Neural progenitor cell (in vitro differentiated cells): ENCODE data around the gene SPATA9. TPM values are rescaled to one million over a fixed set of nuclear protein-coding genes. Genes with fewer than 3 reads are reported as not detected.

Experiments used
- DNase-seq: peaks from one replicate; pipeline ENCODE4 v3.0.0-alpha.2; 2016; ENCODE audit warnings: low spot score
- H2AFZ ChIP-seq: fragments of 200-600 bp; sonication (generic); replicated peaks from 2 replicates; pipeline ENCODE4 v1.6.1; 2016; ENCODE audit warnings: antibody characterized with exemption
- H3F3A ChIP-seq: fragments of 200-600 bp; sonication (generic); 2 replicates; pipeline ENCODE4 v1.6.1; 2016; ENCODE audit warnings: antibody characterized with exemption, low read depth
- H3K27ac ChIP-seq: fragments of 200-600 bp; sonication (generic); 2 replicates; pipeline ENCODE4 v1.5.1; 2016; ENCODE audit warnings: mild to moderate bottlenecking
- H3K27me3 ChIP-seq: fragments of 200-600 bp; sonication (generic); 2 replicates; pipeline ENCODE4 v1.6.1; 2016; ENCODE audit warnings: mild to moderate bottlenecking, moderate library complexity
- H3K36me3 ChIP-seq: fragments of 200-600 bp; sonication (generic); 2 replicates; pipeline ENCODE4 v1.5.1; 2016
- H3K4me1 ChIP-seq: fragments of 200-600 bp; sonication (generic); 2 replicates; pipeline ENCODE4 v1.6.1; 2016; ENCODE audit warnings: mixed run types
- H3K4me2 ChIP-seq: fragments of 200-600 bp; sonication (generic); 2 replicates; pipeline ENCODE4 v1.6.1; 2016
- H3K4me3 ChIP-seq: fragments of 200-600 bp; sonication (generic); 2 replicates; pipeline ENCODE4 v1.5.1; 2016
- H3K79me2 ChIP-seq: fragments of 200-600 bp; sonication (generic); 2 replicates; pipeline ENCODE4 v1.6.1; 2016; ENCODE audit warnings: low read depth
- H3K9ac ChIP-seq: fragments of 200-600 bp; sonication (generic); 2 replicates; pipeline ENCODE4 v1.6.1; 2016
- H3K9me3 ChIP-seq: fragments of 200-600 bp; sonication (generic); 2 replicates; pipeline ENCODE4 v1.5.1; 2016; ENCODE audit warnings: low read depth
- H4K20me1 ChIP-seq: fragments of 200-600 bp; sonication (generic); 2 replicates; pipeline ENCODE4 v1.6.1; 2016; ENCODE audit warnings: low read depth
- H3K27ac Mint-ChIP-seq: 3 replicates; pipeline ENCODE4 v1.8.0; 2021; ENCODE audit warnings: mixed read lengths
- H3K27me3 Mint-ChIP-seq: 2 replicates; pipeline ENCODE4 v1.8.0; 2022; ENCODE audit warnings: low read depth, mild to moderate bottlenecking, inconsistent platforms, moderate library complexity, mixed read lengths; ENCODE audit not compliant: insufficient read depth
- H3K36me3 Mint-ChIP-seq: 3 replicates; pipeline ENCODE4 v1.8.0; 2021; ENCODE audit warnings: mixed read lengths
- H3K4me1 Mint-ChIP-seq: 3 replicates; pipeline ENCODE4 v1.8.0; 2021; ENCODE audit warnings: mixed read lengths
- H3K4me3 Mint-ChIP-seq: 3 replicates; pipeline ENCODE4 v1.8.0; 2021; ENCODE audit warnings: mild to moderate bottlenecking, moderate library complexity, mixed read lengths
- H3K9me3 Mint-ChIP-seq: 3 replicates; pipeline ENCODE4 v1.8.0; 2020; ENCODE audit warnings: mixed read lengths
- CTCF ChIP-seq: fragments of 200-600 bp; sonication (generic); IDR thresholded peaks from 2 replicates; pipeline ENCODE4 v1.5.1; 2017; ENCODE audit warnings: antibody characterized with exemption, mild to moderate bottlenecking
- EZH2 ChIP-seq: fragments of 200-600 bp; sonication (generic); IDR thresholded peaks from 2 replicates; pipeline ENCODE4 v1.6.1; 2017; ENCODE audit warnings: antibody characterized with exemption, mild to moderate bottlenecking, moderate library complexity
- EZH2phosphoT487 ChIP-seq: fragments of 200-600 bp; sonication (generic); IDR thresholded peaks from 2 replicates; pipeline ENCODE4 v1.6.1; 2017; ENCODE audit warnings: antibody characterized with exemption
- total RNA-seq: library from RNA; depleted of rRNA; stranded (reverse); fragments of >200 nt; gene quantifications from 2 replicates; pipeline ENCODE4 v1.2.3, GENCODE V29; 2015; ENCODE audit warnings: low replicate concordance

The SPATA9 gene
- total RNA-seq, 1 donor from 2014 or later = not detected

- no peaks in the 10 kb centered on the region for H3K36me3 ChIP-seq
- H3K4me1 ChIP-seq = no peaks in the 10 kb centered on the region
- H3K4me2 ChIP-seq = no peak overlapping the region
- Mint-ChIP-seq H3K36me3 (no peaks in the 10 kb centered on the region), H3K4me1 (peaks cover 6% of the 10 kb centered on the region), H3K4me3 (no peak overlapping the region), H3K27ac (no peak overlapping the region), H3K9me3 (no peaks in the 10 kb centered on the region), H3K27me3 (peaks cover 4% of the 10 kb centered on the region)
- H3K79me2 ChIP-seq = no peaks in the 10 kb centered on the region
- H3K27me3 ChIP-seq = peaks cover 17% of the 10 kb centered on the region
- H3K4me3 ChIP-seq = no peak overlapping the region
- no peaks in the 10 kb centered on the region for H3K9me3 ChIP-seq
- TF ChIP-seq CTCF (no peak), EZH2phosphoT487 (no peak), EZH2 (no peak)
- no peaks in the 10 kb centered on the region for H3F3A ChIP-seq
- no peaks in the 10 kb centered on the region for H4K20me1 ChIP-seq
- no peak overlapping the region for H3K27ac ChIP-seq
- DNase-seq = no peak
- no peak overlapping the region for H3K9ac ChIP-seq
- H2AFZ ChIP-seq = peak overlapping the region; percentile 38
Observed at GRCh38 chr5:95723632-95724369, 41.0 kb upstream of the SPATA9 start.

- no peak for DNase-seq
- H3K4me3 Mint-ChIP-seq = no peak overlapping the region
- Histone ChIP-seq H3F3A (no peaks in the 10 kb centered on the region), H3K4me3 (no peak overlapping the region), H3K27ac (no peak overlapping the region), H3K4me2 (no peak overlapping the region), H3K9me3 (no peaks in the 10 kb centered on the region), H3K79me2 (no peaks in the 10 kb centered on the region), H2AFZ (no peak overlapping the region), H3K4me1 (no peaks in the 10 kb centered on the region), H3K36me3 (no peaks in the 10 kb centered on the region), H3K9ac (no peak overlapping the region), H4K20me1 (no peaks in the 10 kb centered on the region), H3K27me3 (no peaks in the 10 kb centered on the region)
- H3K27ac Mint-ChIP-seq = no peak overlapping the region
- no peaks in the 10 kb centered on the region for H3K36me3 Mint-ChIP-seq
- peaks cover 6% of the 10 kb centered on the region for H3K4me1 Mint-ChIP-seq
- TF ChIP-seq EZH2 (no peak), CTCF (no peak), EZH2phosphoT487 (no peak)
- H3K27me3 Mint-ChIP-seq = peaks cover 4% of the 10 kb centered on the region
- no peaks in the 10 kb centered on the region for H3K9me3 Mint-ChIP-seq
Observed at GRCh38 chr5:95721582-95722295, 38.9 kb upstream of the SPATA9 start.

GRCh38 chr5:95720094-95720786, 37.4 kb upstream of the SPATA9 start:
- DNase-seq = no peak
- Histone ChIP-seq H2AFZ (no peak overlapping the region), H3K4me1 (no peaks in the 10 kb centered on the region), H3K4me3 (no peak overlapping the region), H3K4me2 (no peak overlapping the region), H3F3A (no peaks in the 10 kb centered on the region), H4K20me1 (no peaks in the 10 kb centered on the region), H3K9ac (no peak overlapping the region), H3K79me2 (no peaks in the 10 kb centered on the region), H3K36me3 (no peaks in the 10 kb centered on the region), H3K27me3 (no peaks in the 10 kb centered on the region), H3K27ac (no peak overlapping the region), H3K9me3 (no peaks in the 10 kb centered on the region)
- Mint-ChIP-seq H3K4me3 (no peak overlapping the region), H3K9me3 (no peaks in the 10 kb centered on the region), H3K4me1 (peaks cover 3% of the 10 kb centered on the region), H3K27me3 (peaks cover 4% of the 10 kb centered on the region), H3K36me3 (no peaks in the 10 kb centered on the region), H3K27ac (no peak overlapping the region)
- TF ChIP-seq CTCF (no peak), EZH2phosphoT487 (no peak), EZH2 (no peak)
